ENCODE measurements around the gene MAD1L1. TPM values are rescaled to one million over a fixed set of nuclear protein-coding genes. Genes with fewer than 3 reads are reported as not detected.
A peak's percentile ranks its signal among the peaks of the same experiment; 100 is the strongest.

The MAD1L1 gene
- total RNA-seq, 3 donors from 2014 or later = 25.3 to 31.2 (median 26.2) TPM

DNA sequence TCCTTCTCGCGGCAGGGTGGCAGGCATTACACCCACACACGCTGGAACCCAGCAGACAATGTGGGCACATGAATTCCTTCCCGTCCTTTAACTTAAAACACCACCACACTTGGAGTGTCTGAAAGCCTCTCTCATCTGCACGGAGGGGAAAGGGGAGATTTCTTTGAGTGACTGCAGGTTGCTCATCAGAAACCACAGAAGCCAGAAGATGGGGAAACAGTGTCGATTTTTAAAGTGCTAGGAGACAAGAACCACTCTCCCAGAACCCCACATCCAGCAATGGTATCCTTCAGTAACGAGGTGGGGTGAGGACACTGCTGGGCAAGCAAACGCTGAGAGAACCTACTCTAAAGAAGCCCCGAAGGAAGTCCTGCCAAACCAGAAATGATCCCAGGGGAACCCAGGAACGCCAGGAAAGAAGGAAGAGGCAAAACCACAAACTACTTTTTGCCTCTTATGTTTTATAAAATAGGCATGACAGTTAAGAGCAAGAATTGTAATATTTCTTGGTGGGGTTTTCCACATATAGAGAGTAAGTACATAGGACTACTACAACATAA, 308.4 kb downstream of the MAD1L1 start:
- Histone ChIP-seq H3K4me1 (ENCODE audit: low read depth) (peaks cover 8% of the 10 kb centered on the region), H3K9me3 (no peaks in the 10 kb centered on the region), H3K36me3 (ENCODE audit: low read depth) (no peaks in the 10 kb centered on the region), H3K4me3 (no peak overlapping the region)
- TF ChIP-seq, protein P1, sequence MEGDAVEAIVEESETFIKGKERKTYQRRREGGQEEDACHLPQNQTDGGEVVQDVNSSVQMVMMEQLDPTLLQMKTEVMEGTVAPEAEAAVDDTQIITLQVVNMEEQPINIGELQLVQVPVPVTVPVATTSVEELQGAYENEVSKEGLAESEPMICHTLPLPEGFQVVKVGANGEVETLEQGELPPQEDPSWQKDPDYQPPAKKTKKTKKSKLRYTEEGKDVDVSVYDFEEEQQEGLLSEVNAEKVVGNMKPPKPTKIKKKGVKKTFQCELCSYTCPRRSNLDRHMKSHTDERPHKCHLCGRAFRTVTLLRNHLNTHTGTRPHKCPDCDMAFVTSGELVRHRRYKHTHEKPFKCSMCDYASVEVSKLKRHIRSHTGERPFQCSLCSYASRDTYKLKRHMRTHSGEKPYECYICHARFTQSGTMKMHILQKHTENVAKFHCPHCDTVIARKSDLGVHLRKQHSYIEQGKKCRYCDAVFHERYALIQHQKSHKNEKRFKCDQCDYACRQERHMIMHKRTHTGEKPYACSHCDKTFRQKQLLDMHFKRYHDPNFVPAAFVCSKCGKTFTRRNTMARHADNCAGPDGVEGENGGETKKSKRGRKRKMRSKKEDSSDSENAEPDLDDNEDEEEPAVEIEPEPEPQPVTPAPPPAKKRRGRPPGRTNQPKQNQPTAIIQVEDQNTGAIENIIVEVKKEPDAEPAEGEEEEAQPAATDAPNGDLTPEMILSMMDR (IDR thresholded peaks at IDR 0.05) = no peak
- DNase-seq (no peak), ATAC-seq (no peak)
- intact Hi-C loops (cut with DNase I, micrococcal nuclease) = no loop called here

DNA sequence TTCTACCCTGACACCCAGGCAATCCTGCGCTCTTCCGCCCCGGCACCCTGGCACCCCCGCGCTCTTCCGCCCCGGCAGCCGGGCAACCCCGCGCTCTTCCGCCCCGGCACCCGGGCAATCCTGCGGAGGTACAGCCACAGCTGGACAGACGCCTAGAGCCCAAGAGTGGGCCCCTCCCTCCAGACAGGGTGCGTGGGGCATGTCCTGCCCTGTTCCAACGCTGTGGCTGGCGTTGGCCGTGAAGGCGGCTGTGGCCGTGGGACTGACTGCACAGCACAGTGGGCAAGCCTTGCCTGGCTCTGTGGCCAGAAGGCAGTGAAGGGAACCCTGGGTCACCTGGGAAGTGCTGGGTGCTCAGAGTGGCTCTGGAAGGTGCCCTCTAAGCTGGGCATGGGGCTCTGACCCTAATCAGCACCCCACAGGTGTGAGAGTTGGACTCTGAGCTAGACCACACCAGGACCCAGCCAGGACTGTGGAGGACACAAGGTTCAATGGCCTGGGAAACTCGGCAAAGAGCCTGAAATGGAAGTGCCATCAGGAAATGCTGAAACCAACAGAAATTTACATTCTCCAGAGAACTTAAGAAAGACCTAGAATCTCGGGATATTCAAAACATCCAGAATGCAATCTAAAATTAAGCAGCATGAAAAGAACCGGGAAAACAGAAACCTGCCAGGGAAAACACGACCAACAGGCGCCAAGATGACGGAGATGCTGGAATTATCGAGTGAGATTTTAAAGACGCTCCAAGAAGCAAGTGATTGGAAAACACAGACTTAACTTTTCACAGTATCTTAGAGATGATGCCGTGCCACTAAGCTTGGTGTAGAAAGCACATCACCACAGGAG, 309.1 kb downstream of the MAD1L1 start:
- ATAC-seq (no peak), DNase-seq (no peak)
- TF ChIP-seq, protein P1 (IDR thresholded peaks at IDR 0.05) = no peak
- Histone ChIP-seq H3K4me3 (no peak overlapping the region), H3K9me3 (no peaks in the 10 kb centered on the region), H3K4me1 (ENCODE audit: low read depth) (peaks cover 4% of the 10 kb centered on the region), H3K36me3 (ENCODE audit: low read depth) (no peaks in the 10 kb centered on the region)
- intact Hi-C loops (cut with DNase I, micrococcal nuclease) = no loop called here

DNA sequence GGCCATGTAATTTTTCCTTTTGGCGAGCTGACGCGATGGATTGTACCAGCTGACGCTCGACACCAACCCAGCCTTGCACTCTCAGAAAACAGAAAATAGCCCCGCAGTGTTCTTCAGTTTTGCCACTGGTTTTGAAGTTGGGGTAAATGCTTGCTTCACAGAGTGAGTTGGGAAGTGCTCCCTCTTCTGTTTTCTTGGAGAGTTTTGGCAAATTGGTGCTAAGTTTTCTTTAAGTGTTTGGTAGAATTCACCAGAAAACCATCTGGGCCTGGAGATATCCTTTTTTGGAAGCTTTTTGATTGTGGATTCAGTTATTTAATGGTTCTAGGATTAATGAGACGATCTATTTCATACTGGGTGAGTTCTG, 309.9 kb downstream of the MAD1L1 start:
- DNase-seq = no peak
- Histone ChIP-seq H3K4me1 (ENCODE audit: low read depth) (no peaks in the 10 kb centered on the region), H3K4me3 (no peak overlapping the region), H3K9me3 (no peaks in the 10 kb centered on the region), H3K36me3 (ENCODE audit: low read depth) (no peaks in the 10 kb centered on the region)
- intact Hi-C loops (cut with DNase I, micrococcal nuclease) = no loop called here
- TF ChIP-seq, protein P1 (IDR thresholded peaks at IDR 0.05) = no peak
- ATAC-seq = no peak

- no peak for DNase-seq
- intact Hi-C loops (cut with DNase I, micrococcal nuclease) = no loop called here
- ATAC-seq = no peak
- no peaks in the 10 kb centered on the region for H3K36me3 ChIP-seq (ENCODE audit: low read depth)
- no peaks in the 10 kb centered on the region for H3K9me3 ChIP-seq
- H3K4me3 ChIP-seq = no peak overlapping the region
- TF ChIP-seq, protein P1 (IDR thresholded peaks at IDR 0.05) = no peak
- H3K4me1 ChIP-seq (ENCODE audit: low read depth) = no peaks in the 10 kb centered on the region
Observed at GRCh38 chr7:1922071-1922869, 310.5 kb downstream of the MAD1L1 start.

GRCh38 chr7:1920881-1921280, 311.9 kb downstream of the MAD1L1 start:
- H3K4me3 ChIP-seq = no peak overlapping the region
- intact Hi-C loops (cut with DNase I, micrococcal nuclease) = no loop called here
- no peaks in the 10 kb centered on the region for H3K9me3 ChIP-seq
- ATAC-seq (no peak), DNase-seq (peak in 1 of 3 donors; percentile 44)
- TF ChIP-seq, protein P1 (IDR thresholded peaks at IDR 0.05) = no peak
- no peaks in the 10 kb centered on the region for H3K36me3 ChIP-seq (ENCODE audit: low read depth)
- H3K4me1 ChIP-seq (ENCODE audit: low read depth) = no peaks in the 10 kb centered on the region
